Dedifferentiated amniotic fluid mesenchymal stem cell (primary cell): ENCODE measurements around the gene SLC11A1.
A peak's percentile ranks its signal among the peaks of the same experiment; 100 is the strongest.

Experiments
- DNase-seq: peaks from one replicate; pipeline ENCODE4 v3.0.0-alpha.2; 2016; ENCODE audit errors: extremely low spot score

The SLC11A1 gene

DNA sequence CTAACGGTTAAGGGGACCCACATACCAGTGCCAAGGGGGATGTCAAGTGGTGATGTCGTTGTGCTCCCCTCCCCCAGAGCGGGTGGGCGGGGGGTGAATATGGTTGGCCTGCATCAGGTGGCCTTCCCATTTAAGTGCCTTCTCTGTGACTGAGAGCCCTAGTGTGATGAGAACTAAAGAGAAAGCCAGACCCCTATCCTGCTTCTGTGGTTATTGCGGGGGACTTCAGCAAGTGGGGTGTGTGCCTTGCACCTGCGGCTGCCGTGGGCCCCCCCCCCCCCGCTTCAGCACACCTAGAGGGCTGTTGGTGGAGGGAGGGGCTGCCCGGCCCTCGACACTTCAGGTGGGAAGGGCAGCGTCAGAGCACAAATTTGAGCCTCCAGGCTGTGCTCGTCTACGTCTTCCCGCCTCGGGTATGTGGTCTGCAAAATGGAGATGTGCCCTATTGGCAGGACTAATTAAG is 23.7 kb downstream of the SLC11A1 start:
- DNase-seq = no peak

DNA sequence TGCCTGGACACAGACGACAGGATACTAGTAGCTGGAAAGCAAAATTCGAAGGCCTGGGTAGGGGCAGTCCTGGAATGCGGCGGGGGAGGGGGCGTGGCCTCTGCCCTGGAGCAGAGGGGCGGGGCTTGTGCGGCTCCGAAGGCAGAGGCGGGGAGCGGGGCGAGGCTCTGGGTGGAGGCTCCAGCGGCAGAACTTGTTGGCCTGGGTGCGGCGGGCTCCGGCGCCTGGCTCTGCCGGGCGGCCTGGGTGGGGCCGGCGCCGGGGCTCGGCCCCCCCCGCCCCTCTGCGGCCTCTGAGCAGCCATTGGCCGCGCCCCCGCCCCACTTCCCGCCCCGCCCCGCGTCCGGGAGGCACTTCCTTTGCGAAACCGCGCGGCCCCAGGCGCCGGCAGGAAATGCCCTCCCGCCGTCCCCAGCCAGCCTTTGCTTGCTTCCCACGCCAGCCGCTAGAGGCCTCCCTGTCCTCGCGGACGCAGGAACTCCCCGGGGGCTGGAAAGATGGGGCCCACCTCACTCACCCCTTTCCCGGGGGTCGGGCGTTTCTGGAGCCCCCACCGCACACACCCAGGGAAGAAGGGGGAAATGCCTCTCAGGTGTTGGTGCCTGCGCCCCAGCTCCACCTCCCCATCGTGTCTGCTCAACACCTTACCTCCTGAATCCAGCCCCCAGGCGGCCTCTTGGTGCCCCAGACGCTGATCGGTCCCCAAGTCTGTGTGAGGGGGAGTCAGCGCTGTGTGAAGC is 24.3 kb downstream of the SLC11A1 start:
- DNase-seq = peak; percentile 93

DNA sequence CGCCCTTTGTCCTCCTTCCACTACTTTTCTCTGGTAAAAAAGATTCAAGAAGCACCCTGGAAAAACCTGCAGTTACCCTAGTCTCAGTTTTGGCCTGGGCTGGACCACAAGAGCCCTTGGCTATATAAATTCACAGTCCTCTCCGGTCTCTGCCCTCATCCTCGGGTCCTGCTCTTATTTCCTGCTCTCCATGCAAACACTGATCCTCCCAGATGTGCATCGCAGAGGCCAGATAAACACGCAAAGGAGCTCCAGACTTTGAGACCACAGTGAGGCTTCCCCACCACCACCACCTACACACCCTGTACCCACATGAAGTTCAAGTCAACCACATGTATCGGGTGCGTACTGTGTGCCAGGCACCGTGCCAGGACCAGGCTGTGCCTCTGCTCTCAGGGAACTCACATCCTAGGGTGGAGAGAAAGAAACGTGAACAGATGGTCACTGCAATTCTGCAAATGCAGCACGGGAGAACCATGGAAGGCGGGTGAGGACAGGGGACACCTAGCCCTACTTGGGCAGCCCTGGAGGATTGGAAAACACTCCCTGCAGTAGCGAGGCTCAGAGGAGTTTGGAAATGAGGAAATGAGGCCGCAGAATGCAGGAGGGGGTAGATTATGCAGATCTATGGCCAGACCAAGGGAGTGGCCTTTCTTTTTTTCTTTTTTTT is 25.0 kb downstream of the SLC11A1 start:
- peak; percentile 33 for DNase-seq

DNA sequence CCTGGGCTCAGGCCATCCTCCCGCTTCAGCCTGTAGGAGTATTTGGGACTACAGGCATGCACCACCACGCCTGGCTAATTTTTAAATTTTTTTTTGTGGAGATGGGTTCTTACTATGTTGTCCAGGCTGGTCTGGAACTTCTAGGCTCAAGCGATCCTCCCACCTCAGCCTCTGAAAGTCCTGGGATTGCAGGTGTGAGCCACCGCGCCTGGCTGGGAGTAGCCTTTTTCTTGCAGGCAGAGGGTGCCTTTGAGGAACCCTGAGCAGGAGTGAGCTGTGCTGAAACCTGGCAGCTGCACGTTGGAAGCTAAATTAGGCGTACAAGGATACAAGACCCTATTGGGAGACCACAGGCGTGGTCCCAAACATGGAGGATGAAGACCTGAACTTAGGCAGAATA is 25.6 kb downstream of the SLC11A1 start:
- DNase-seq = no peak

DNA sequence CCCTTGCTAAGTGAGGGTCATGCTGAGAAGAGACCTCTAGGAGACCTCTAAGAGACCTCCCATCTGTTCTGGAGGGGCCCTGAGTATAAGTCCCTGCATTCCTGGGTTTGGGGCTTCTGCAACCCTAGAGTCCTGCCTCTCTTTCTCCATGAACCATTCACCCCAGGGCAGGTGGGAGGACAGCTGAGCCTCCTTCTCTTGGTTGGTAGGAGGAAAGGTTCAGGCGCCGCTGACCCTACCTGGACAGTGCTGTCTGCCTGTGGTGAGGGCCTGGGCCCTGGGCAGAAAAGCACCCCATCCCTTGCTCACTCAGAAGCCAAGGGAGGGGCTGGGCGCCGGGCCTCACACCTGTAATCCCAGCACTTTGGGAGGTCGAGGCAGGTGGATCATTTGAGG is 36.2 kb downstream of the SLC11A1 start:
- no peak for DNase-seq

DNA sequence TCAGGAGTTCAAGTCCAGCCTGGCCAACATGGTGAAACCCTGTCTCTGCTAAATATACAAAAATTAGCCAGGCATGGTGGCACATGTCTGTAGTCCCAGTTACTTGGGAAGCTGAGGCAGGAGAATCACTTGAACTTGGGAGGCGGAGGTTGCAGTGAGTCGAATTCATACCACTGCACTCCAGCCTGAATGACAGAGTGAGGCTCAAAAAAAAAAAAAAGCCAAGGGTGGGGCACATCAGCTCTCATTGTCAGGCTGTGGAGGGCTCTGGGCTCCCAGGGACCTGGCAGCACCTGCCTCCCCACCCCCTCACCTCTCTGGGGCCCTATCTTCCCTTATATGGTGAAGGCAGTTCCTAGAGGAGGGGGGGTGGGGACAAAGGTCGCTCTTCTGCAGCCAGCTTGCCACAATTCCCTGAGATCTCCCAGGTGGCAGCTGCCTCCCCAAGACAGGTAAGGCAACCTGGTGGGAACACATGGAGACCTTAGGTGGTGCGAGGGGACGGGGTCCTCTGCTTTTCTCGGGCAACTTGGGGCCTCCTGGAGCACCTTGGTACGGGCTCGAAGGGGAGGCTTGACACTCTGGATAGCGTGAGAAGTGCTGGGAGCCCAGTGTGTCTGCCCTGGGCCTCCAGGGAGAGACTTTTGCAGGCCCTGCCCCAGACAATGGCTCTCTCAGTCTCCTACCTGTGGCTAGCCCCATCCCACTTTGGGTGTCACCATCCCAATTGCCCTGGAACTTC is 36.8 kb downstream of the SLC11A1 start, which contains the start of gene VIL1:
VIL1 (plus strand) TSS at position 407 of the 742 bp plus-strand sequence. CDS start 4,656 bp downstream, outside the sequence.
- DNase-seq = no peak

DNA sequence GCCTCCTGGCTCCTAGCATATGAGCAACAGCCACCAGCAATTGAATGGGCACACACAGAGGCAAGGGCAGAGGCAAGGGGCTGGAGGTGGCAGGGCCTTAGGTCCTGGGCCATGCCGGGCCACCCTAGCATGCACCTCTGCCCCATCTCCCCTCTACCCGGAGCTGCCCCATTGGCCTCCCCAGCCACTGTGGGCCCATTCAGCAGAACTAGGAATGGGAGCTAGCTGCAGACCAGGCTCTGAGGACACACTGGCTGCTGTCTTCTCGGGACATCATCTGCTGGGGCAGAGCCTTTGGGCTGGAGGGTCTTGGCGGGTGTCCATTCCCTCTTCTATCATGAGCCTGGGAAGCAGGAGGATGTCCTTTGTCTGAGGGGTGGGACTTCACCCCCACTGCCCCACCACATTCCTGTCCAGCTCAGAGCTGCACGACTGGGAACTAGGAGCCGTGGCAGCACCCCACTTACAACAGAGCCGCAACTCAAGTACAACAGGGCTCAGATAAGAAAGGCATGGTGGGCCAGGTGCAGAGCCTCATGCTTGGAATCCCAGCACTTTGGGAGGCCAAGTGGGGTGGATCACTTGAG is 37.6 kb downstream of the SLC11A1 start:
- DNase-seq = no peak

DNA sequence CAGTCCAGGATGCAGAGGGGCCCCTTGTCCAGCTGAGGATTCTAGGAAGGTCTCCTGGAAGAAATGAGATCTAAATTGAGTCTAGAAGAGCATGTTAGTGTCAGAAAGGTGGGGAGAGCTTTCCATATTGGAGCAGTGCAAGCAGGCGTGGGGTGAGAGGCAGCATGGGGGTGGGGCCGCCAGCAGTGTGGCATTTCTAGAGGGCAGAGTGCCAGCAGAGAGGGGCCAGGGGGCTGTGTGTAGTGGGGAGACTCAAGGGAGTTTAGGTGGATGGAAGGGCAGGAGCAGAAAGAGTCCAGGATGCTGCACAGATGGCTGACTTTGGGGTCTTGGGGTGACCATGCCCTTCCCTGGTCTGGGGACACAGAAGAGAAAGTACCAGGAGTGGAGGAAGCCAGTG is 39.0 kb downstream of the SLC11A1 start:
- no peak for DNase-seq

DNA sequence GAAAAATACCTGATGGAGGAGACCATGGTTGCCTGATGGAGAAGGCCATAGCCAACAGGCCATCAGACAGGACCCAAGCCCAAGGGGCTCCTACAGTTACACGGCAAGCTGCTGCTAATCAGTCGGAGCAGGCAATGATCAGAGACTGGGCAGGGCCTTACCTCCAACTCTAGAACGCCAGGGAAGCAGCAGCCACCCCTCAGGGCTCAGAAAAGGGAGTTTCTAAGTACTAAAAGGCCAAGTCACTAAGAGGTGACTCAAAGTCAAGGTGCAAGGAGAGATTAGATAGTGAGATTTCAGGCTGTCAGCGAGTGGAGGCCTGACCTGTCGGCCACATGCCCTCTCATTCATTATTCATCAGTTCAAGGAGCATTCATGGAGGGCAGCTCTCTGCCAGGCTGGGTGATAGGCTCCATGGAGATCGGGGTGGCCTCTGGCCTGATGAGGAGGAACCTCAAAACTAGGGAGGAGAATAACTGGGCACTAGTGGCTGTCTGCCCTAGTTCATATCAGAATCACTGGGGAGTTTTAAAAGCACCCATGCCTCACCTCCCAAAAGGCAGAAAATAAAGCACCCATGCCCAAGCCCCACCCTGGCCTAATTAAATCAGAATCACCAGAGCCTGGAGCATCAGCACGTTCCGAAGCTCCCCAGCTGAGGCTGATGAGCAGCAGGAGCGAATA is 40.5 kb downstream of the SLC11A1 start:
- DNase-seq = no peak

DNA sequence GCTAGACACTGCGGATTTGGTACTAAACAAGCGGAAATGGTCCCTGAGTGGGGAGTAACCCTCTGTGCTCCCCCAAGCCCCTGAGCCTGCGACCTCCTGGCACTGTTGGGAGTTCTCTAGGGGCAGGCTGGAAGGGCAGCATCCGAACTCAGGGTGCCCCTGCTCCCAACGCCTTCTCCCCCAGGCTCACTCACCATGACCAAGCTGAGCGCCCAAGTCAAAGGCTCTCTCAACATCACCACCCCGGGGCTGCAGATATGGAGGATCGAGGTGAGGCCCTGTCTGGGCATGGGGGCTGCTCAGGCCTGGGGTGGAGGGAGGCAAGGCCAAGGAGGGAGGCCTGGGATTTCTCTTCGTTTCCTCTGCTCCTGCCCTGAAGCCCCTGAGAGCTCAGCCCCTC is 41.5 kb downstream of the SLC11A1 start:
- no peak for DNase-seq

DNA sequence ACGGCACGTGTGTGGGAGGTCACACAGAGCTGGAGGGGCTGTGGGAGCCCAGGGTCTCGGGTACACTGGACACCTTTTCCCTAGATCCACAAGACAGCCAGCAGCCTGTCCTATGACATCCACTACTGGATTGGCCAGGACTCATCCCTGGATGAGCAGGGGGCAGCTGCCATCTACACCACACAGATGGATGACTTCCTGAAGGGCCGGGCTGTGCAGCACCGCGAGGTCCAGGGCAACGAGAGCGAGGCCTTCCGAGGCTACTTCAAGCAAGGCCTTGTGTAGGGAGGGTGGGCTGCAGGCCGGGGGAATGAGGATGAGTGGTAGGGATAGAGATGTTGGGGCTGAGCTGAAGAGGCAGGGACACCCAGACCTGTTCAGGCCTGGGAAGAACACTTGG is 43.5 kb downstream of the SLC11A1 start:
- DNase-seq = no peak

DNA sequence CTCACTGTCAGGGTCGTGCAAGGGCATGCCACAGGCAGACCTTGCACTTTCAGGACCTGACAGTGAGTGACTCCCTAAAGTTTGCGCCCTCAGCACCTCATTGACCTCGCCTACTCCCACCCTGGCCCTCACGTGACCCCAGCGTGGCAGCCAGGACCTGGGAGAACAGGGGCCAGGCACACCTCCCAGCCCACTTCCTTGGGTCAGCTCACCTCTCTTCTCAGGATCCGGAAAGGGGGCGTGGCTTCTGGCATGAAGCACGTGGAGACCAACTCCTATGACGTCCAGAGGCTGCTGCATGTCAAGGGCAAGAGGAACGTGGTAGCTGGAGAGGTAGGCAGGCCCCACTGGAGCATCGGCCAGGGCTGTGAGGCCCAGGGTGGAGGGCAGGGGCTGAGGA is 45.7 kb downstream of the SLC11A1 start:
- no peak for DNase-seq

DNA sequence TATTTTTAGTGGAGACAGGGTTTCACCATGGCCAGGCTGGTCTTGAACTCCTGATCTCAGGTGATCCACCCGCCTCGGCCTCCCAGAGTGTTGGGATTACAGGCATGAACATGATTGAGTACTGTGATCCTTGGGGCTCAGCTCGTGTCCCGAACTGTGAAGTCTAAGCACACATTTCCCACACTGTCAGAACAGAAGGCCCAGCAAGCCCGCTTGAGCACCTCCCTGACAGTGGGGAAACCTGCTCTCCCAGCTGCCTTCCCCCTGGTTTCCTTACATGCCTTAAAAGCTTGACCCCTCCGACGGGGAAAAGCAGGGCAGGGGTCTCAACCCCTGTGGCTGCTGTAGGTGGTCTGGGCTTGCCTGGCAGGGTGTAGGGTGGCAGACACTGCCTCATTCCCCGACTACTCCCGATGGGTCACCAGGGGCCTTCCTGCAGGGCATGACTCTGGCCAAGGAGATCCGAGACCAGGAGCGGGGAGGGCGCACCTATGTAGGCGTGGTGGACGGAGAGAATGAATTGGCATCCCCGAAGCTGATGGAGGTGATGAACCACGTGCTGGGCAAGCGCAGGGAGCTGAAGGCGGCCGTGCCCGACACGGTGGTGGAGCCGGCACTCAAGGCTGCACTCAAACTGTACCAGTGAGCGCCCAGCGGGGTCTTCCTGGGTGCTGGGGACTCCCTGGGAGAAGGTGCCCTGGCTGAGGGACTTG is 46.9 kb downstream of the SLC11A1 start:
- DNase-seq = no peak

DNA sequence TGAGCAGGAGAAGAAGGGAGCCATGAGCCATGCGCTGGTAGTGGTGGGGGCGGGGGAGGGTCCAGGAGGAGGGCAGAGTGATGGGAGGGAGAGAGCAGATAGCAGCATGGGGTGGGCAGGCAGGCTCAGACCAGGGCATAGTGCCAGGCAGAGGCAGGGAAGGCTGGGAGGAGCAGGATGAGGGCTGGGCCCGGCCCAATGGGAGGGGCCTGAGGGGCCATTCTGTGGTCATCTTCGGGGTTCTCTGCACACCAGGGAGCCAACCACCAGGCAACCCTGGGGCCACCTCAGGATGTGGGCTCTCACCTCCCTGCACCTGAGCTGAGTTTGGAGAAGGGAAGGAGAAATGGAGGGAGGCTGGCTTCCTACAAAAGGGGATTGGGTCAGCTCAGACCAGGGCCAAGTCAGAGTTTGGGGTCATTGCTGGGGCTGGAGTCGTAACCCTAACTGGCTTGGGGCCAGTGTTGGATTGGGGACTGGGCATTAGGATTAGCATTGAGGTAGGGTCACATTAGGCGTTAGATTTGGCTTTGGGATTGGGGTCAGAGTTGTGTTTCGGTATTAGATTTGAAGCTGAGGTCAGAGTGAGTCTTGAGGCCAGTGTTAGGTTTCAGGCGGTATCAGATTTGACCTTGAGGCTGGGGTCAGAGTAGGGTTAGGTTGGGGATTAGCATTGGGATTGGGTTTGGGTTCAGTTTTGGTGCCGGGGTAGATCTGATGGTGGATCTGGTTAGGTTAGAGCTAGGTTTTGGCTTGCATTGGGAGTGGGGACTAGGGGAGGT is 48.0 kb downstream of the SLC11A1 start:
- DNase-seq = no peak

DNA sequence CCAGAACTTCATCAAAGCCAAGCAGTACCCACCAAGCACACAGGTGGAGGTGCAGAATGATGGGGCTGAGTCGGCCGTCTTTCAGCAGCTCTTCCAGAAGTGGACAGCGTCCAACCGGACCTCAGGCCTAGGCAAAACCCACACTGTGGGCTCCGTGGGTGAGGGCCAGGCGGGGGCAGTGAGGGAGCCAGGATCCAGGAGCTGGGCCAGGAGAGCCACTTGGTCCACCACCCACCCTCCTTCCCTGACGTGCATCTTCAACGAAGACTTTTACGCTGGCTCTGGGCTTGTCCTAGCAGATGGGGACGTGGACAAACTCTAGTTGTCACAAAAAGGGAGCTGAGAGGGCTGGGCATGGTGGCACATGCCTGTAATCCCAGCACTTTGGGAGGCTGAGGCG is 48.6 kb downstream of the SLC11A1 start:
- no peak for DNase-seq

DNA sequence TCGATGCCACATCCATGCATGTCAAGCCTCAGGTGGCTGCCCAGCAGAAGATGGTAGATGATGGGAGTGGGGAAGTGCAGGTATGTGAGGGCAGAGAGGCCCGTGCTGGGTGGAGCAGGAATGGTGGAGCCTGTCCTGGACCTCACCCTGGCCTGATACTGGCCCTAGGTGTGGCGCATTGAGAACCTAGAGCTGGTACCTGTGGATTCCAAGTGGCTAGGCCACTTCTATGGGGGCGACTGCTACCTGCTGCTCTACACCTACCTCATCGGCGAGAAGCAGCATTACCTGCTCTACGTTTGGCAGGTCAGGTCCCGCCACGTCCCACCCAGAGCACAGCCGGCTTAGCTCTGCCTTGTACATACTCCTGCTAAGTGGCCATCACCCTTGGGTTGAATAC is 49.8 kb downstream of the SLC11A1 start:
- no peak for DNase-seq

DNA sequence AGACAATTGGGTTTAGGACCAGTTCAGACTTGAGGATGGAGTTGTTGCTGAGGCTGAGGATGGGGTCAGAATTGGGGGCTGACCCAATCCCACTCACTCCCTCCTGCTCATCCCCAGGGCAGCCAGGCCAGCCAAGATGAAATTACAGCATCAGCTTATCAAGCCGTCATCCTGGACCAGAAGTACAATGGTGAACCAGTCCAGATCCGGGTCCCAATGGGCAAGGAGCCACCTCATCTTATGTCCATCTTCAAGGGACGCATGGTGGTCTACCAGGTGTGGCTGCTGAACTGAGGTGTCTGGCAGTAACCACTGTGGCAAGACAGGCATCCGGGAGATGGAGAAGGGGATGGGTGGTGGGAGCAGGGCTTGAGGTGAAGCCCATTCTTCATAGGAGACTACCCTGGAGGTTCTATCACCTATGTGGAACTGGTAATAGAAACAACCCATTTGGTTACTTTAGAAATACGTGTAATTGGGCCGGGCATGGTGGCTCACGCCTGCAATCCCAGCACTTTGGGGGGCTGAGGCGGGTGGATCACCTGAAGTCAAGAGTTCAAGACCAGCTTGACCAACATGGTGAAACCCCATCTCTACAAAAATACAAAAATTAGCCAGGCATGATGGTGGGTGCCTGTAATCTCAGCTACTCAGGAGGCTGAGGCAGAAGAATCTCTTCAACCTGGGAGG is 50.7 kb downstream of the SLC11A1 start:
- no peak for DNase-seq

DNA sequence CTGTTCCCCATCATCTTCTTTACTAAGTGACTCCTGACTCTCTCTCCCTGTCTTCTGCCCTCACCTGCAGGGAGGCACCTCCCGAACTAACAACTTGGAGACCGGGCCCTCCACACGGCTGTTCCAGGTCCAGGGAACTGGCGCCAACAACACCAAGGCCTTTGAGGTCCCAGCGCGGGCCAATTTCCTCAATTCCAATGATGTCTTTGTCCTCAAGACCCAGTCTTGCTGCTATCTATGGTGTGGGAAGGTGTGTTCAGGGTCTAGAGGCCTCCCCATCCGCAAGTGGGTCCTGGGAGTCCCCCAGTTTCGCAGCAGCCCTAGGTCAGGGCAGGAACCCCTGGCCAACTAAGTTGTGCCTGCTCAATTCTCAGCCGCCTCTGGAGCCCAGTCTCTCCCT is 52.4 kb downstream of the SLC11A1 start:
- DNase-seq = no peak
